SU-DHL-6 (cell line): ENCODE results near the gene CTNNA2.

ENCODE experiments used
- EZH2phosphoT487 ChIP-seq: fragments of 200-600 bp; sonication (generic), shearing (Covaris generic); conservative IDR thresholded peaks from 2 replicates; pipeline ENCODE4 v1.6.1; 2018; ENCODE audit warnings: mild to moderate bottlenecking, antibody characterized with exemption, low read length, moderate library complexity, mixed read lengths
- TF ChIP-seq, protein P1 (sequence below): fragments of 200-600 bp; sonication (generic); IDR thresholded peaks from one replicate; pipeline ENCODE4 v1.5.1; 2017; ENCODE audit warnings: antibody characterized with exemption, mild to moderate bottlenecking, low read length, moderate library complexity; ENCODE audit not compliant: insufficient read depth, poor library complexity, severe bottlenecking

DNA sequence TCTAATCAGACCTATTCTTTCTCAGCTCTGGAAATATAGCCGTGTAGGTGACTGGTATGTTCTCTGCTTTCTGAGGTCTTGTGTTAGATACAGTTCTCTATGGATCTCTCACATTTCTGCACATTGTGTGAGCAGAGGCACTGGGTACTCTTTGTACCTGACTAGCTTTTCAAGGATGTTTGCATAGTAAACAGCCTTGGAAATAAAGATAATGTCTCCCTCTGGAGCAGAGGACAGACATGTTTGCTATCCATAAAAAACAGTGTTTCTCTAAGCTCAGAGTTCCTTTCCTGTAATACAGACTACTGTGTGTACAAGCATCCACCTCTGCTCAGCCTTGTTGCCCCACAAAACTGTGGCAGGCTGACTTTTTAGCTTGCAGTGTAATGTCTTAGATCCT is 279.2 kb downstream of the CTNNA2 start:
- TF ChIP-seq, protein P1, sequence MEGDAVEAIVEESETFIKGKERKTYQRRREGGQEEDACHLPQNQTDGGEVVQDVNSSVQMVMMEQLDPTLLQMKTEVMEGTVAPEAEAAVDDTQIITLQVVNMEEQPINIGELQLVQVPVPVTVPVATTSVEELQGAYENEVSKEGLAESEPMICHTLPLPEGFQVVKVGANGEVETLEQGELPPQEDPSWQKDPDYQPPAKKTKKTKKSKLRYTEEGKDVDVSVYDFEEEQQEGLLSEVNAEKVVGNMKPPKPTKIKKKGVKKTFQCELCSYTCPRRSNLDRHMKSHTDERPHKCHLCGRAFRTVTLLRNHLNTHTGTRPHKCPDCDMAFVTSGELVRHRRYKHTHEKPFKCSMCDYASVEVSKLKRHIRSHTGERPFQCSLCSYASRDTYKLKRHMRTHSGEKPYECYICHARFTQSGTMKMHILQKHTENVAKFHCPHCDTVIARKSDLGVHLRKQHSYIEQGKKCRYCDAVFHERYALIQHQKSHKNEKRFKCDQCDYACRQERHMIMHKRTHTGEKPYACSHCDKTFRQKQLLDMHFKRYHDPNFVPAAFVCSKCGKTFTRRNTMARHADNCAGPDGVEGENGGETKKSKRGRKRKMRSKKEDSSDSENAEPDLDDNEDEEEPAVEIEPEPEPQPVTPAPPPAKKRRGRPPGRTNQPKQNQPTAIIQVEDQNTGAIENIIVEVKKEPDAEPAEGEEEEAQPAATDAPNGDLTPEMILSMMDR = no peak
- TF ChIP-seq EZH2phosphoT487 = no peak
